ENCODE measurements around the gene MAL.

Gene MAL

GRCh38 chr2:95046371-95047112 lies 21.0 kb downstream of the MAL start:
- Histone ChIP-seq H3K4me1 (ENCODE audit: insufficient read depth, low read length, poor library complexity, severe bottlenecking) (no peaks in the 10 kb centered on the region), H3F3A (ENCODE audit: low read depth) (no peaks in the 10 kb centered on the region), H3K9me2 (replicated peaks; ENCODE audit: low read depth, low read length) (no peaks in the 10 kb centered on the region), H3K4me3 (ENCODE audit: low read length, poor library complexity, severe bottlenecking) (no peak overlapping the region), H4K20me1 (ENCODE audit: insufficient read depth, low read length, poor library complexity, severe bottlenecking) (no peaks in the 10 kb centered on the region), H3K27me3 (ENCODE audit: insufficient read depth, low read length, poor library complexity, severe bottlenecking) (no peaks in the 10 kb centered on the region), H3K36me3 (ENCODE audit: insufficient read depth, low read length) (no peaks in the 10 kb centered on the region), H3K9me3 (ENCODE audit: insufficient read depth, low read depth, low read length) (no peaks in the 10 kb centered on the region), H3K79me2 (ENCODE audit: insufficient read depth, low read length) (no peaks in the 10 kb centered on the region), H3K9ac (ENCODE audit: low read depth, low read length, poor library complexity, severe bottlenecking) (no peak overlapping the region), H2AFZ (ENCODE audit: low read length) (no peak overlapping the region), H3K4me2 (ENCODE audit: low read depth, low read length, poor library complexity, severe bottlenecking) (no peak overlapping the region)
- TF ChIP-seq CTCF (conservative IDR thresholded peaks at IDR 0.05; ENCODE audit: low read length) = no peak
- TF ChIP-seq EZH2phosphoT487 (IDR thresholded peaks at IDR 0.05; ENCODE audit: borderline replicate concordance) = no peak

- TF ChIP-seq EZH2phosphoT487 (IDR thresholded peaks at IDR 0.05; ENCODE audit: borderline replicate concordance) (no peak), CTCF (conservative IDR thresholded peaks at IDR 0.05; ENCODE audit: low read length) (no peak)
- no peaks in the 10 kb centered on the region for H3F3A ChIP-seq (ENCODE audit: low read depth)
- no peaks in the 10 kb centered on the region for H3K27me3 ChIP-seq (ENCODE audit: insufficient read depth, low read length, poor library complexity, severe bottlenecking)
- H3K9me3 ChIP-seq (ENCODE audit: insufficient read depth, low read depth, low read length) = no peaks in the 10 kb centered on the region
- no peaks in the 10 kb centered on the region for H4K20me1 ChIP-seq (ENCODE audit: insufficient read depth, low read length, poor library complexity, severe bottlenecking)
- H3K4me1 ChIP-seq (ENCODE audit: insufficient read depth, low read length, poor library complexity, severe bottlenecking) = no peaks in the 10 kb centered on the region
- H3K4me2 ChIP-seq (ENCODE audit: low read depth, low read length, poor library complexity, severe bottlenecking) = no peak overlapping the region
- H3K79me2 ChIP-seq (ENCODE audit: insufficient read depth, low read length) = no peaks in the 10 kb centered on the region
- no peak overlapping the region for H3K4me3 ChIP-seq (ENCODE audit: low read length, poor library complexity, severe bottlenecking)
- H3K9ac ChIP-seq (ENCODE audit: low read depth, low read length, poor library complexity, severe bottlenecking) = no peak overlapping the region
- no peak overlapping the region for H2AFZ ChIP-seq (ENCODE audit: low read length)
- H3K9me2 ChIP-seq (replicated peaks; ENCODE audit: low read depth, low read length) = no peaks in the 10 kb centered on the region
- H3K36me3 ChIP-seq (ENCODE audit: insufficient read depth, low read length) = no peaks in the 10 kb centered on the region
Observed at GRCh38 chr2:95047629-95048510, 22.4 kb downstream of the MAL start.

GRCh38 chr2:95048825-95049682 lies 23.5 kb downstream of the MAL start:
- no peaks in the 10 kb centered on the region for H3K4me1 ChIP-seq (ENCODE audit: insufficient read depth, low read length, poor library complexity, severe bottlenecking)
- no peak overlapping the region for H3K9ac ChIP-seq (ENCODE audit: low read depth, low read length, poor library complexity, severe bottlenecking)
- no peak overlapping the region for H3K4me2 ChIP-seq (ENCODE audit: low read depth, low read length, poor library complexity, severe bottlenecking)
- no peaks in the 10 kb centered on the region for H3K9me2 ChIP-seq (replicated peaks; ENCODE audit: low read depth, low read length)
- H3K36me3 ChIP-seq (ENCODE audit: insufficient read depth, low read length) = no peaks in the 10 kb centered on the region
- no peaks in the 10 kb centered on the region for H3F3A ChIP-seq (ENCODE audit: low read depth)
- H3K27me3 ChIP-seq (ENCODE audit: insufficient read depth, low read length, poor library complexity, severe bottlenecking) = no peaks in the 10 kb centered on the region
- no peak for TF ChIP-seq CTCF (conservative IDR thresholded peaks at IDR 0.05; ENCODE audit: low read length)
- no peak for TF ChIP-seq EZH2phosphoT487 (IDR thresholded peaks at IDR 0.05; ENCODE audit: borderline replicate concordance)
- H3K9me3 ChIP-seq (ENCODE audit: insufficient read depth, low read depth, low read length) = no peaks in the 10 kb centered on the region
- no peak overlapping the region for H3K4me3 ChIP-seq (ENCODE audit: low read length, poor library complexity, severe bottlenecking)
- H2AFZ ChIP-seq (ENCODE audit: low read length) = no peak overlapping the region
- H4K20me1 ChIP-seq (ENCODE audit: insufficient read depth, low read length, poor library complexity, severe bottlenecking) = no peaks in the 10 kb centered on the region
- H3K79me2 ChIP-seq (ENCODE audit: insufficient read depth, low read length) = no peaks in the 10 kb centered on the region
